Measurements from ENCODE around the gene AURKAIP1. TPM values are rescaled to one million over a fixed set of nuclear protein-coding genes. Genes with fewer than 3 reads are reported as not detected.
A peak's percentile ranks its signal among the peaks of the same experiment; 100 is the strongest.

AURKAIP1 gene
- total and polyA plus RNA-seq, 2 of the 13 experiments (the other 11 are each of a cell fraction or from before 2014, with no cell fraction given) = 69.5 to 175 TPM

DNA sequence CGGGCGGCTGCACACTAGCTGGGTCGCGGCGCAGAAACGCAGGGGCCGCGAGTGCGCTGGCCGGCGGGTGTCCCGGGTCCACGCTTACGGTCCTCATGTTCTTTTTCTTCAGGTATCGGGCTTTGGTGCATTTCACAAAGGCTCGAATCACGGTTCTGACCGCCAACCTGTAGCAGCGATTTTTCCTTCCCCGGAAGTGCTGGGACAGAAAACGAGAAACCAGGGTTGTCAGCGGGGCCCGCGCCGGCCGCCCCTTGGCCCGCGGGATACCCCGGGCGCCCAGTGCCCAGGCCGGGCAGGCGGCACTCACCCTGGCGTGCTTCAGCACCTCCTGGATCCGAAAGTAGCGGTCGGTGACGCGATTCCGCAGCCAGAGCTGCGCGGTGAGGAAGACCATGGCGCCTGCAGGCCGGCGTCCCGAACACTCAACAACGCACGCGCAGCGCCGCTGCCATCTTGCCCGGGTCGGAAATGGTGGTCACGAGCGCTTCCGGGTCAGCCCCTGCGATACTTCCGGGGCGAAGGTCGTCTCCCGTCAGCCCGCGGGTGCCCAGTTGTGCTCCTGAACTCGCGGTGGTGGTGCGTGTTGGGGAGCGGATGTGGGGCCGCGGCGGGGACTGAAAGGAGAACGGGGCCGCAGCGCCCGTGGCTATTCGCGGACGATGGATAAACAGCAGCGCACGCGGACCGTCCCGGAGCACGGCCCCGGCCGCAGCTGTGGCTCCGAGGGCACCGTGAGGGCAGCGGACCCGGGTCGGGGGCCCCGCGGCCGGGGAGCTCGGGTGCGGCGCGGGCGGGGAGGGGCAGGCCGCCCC lies 32.0 kb upstream of the AURKAIP1 start, which contains the start of gene MRPL20 (continued):
- TF ChIP-seq, protein P1, sequence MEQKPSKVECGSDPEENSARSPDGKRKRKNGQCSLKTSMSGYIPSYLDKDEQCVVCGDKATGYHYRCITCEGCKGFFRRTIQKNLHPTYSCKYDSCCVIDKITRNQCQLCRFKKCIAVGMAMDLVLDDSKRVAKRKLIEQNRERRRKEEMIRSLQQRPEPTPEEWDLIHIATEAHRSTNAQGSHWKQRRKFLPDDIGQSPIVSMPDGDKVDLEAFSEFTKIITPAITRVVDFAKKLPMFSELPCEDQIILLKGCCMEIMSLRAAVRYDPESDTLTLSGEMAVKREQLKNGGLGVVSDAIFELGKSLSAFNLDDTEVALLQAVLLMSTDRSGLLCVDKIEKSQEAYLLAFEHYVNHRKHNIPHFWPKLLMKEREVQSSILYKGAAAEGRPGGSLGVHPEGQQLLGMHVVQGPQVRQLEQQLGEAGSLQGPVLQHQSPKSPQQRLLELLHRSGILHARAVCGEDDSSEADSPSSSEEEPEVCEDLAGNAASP (CRISPR knock-in tag; IDR thresholded peaks at IDR 0.05; ENCODE audit: borderline replicate concordance) = peak; percentile 77
- TF ChIP-seq, protein P2, sequence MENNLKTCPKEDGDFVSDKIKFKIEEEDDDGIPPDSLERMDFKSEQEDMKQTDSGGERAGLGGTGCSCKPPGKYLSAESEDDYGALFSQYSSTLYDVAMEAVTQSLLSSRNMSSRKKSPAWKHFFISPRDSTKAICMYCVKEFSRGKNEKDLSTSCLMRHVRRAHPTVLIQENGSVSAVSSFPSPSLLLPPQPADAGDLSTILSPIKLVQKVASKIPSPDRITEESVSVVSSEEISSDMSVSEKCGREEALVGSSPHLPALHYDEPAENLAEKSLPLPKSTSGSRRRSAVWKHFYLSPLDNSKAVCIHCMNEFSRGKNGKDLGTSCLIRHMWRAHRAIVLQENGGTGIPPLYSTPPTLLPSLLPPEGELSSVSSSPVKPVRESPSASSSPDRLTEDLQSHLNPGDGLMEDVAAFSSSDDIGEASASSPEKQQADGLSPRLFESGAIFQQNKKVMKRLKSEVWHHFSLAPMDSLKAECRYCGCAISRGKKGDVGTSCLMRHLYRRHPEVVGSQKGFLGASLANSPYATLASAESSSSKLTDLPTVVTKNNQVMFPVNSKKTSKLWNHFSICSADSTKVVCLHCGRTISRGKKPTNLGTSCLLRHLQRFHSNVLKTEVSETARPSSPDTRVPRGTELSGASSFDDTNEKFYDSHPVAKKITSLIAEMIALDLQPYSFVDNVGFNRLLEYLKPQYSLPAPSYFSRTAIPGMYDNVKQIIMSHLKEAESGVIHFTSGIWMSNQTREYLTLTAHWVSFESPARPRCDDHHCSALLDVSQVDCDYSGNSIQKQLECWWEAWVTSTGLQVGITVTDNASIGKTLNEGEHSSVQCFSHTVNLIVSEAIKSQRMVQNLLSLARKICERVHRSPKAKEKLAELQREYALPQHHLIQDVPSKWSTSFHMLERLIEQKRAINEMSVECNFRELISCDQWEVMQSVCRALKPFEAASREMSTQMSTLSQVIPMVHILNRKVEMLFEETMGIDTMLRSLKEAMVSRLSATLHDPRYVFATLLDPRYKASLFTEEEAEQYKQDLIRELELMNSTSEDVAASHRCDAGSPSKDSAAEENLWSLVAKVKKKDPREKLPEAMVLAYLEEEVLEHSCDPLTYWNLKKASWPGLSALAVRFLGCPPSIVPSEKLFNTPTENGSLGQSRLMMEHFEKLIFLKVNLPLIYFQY (CRISPR knock-in tag; IDR thresholded peaks at IDR 0.05; ENCODE audit: borderline replicate concordance) = 0 out of 2 replicates have a peak, but pooled peaks have one; percentile 58
- TF ChIP-seq POLR2AphosphoS5 (IDR thresholded peaks at IDR 0.05; ENCODE audit: low read depth, low read length) (peak; percentile 94), ZNF644 (CRISPR knock-in tag; IDR thresholded peaks at IDR 0.05; ENCODE audit: low read depth) (0 out of 2 replicates have a peak, but pooled peaks have one; percentile 9), MTF1 (CRISPR knock-in tag; IDR thresholded peaks at IDR 0.05) (no peak), ARNTL (CRISPR knock-in tag; IDR thresholded peaks at IDR 0.05) (peak; percentile 79), NFE2 (CRISPR knock-in tag; IDR thresholded peaks at IDR 0.05) (no peak), ONECUT2 (CRISPR knock-in tag; IDR thresholded peaks at IDR 0.05) (no peak), HBP1 (CRISPR knock-in tag; IDR thresholded peaks at IDR 0.05; ENCODE audit: low read depth) (peak; percentile 89), HDAC1 (CRISPR knock-in tag; IDR thresholded peaks at IDR 0.05) (peak; percentile 97), PCBP1 (IDR thresholded peaks at IDR 0.05; ENCODE audit: borderline replicate concordance, low read depth, low read length) (peak; percentile 95), RFX3 (CRISPR knock-in tag; IDR thresholded peaks at IDR 0.05) (peak; percentile 22; the same call in 1 of the 2 replicates), FOSL2 (CRISPR knock-in tag; IDR thresholded peaks at IDR 0.05) (peak; percentile 66), AGO2 (optimal IDR thresholded peaks at IDR 0.05; ENCODE audit: low read depth, low read length) (peak; percentile 91), KAT7 (CRISPR knock-in tag; IDR thresholded peaks at IDR 0.05; ENCODE audit: borderline replicate concordance) (peak; percentile 81), FOXA3 (CRISPR knock-in tag; IDR thresholded peaks at IDR 0.05) (peak; percentile 78), HOXA3 (CRISPR knock-in tag; IDR thresholded peaks at IDR 0.05) (peak; percentile 98)
- TF ChIP-seq, protein P3, sequence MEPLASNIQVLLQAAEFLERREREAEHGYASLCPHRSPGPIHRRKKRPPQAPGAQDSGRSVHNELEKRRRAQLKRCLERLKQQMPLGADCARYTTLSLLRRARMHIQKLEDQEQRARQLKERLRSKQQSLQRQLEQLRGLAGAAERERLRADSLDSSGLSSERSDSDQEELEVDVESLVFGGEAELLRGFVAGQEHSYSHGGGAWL (CRISPR knock-in tag; IDR thresholded peaks at IDR 0.05) = peak; percentile 89
- TF ChIP-seq, protein P4, sequence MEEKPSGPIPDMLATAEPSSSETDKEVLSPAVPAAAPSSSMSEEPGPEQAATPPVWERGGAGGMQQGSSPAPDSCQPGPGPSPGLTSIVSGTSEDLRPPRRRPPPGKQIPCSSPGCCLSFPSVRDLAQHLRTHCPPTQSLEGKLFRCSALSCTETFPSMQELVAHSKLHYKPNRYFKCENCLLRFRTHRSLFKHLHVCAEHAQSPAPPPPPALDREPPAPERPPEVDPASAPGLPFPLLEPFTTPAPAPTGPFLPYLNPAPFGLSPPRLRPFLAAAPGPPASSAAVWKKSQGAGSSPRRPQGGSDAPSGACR (CRISPR knock-in tag; IDR thresholded peaks at IDR 0.05) = peak; percentile 95; the same call in 1 of the 2 replicates
- TF ChIP-seq, protein P5, sequence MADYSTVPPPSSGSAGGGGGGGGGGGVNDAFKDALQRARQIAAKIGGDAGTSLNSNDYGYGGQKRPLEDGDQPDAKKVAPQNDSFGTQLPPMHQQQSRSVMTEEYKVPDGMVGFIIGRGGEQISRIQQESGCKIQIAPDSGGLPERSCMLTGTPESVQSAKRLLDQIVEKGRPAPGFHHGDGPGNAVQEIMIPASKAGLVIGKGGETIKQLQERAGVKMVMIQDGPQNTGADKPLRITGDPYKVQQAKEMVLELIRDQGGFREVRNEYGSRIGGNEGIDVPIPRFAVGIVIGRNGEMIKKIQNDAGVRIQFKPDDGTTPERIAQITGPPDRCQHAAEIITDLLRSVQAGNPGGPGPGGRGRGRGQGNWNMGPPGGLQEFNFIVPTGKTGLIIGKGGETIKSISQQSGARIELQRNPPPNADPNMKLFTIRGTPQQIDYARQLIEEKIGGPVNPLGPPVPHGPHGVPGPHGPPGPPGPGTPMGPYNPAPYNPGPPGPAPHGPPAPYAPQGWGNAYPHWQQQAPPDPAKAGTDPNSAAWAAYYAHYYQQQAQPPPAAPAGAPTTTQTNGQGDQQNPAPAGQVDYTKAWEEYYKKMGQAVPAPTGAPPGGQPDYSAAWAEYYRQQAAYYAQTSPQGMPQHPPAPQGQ (CRISPR knock-in tag; IDR thresholded peaks at IDR 0.05; ENCODE audit: borderline replicate concordance) = peak; percentile 22; the same call in 1 of the 2 replicates
